ENCODE results near the gene CREBBP. TPM values are rescaled to one million over a fixed set of nuclear protein-coding genes. Genes with fewer than 3 reads are reported as not detected.

CREBBP gene
- total RNA-seq, 1 experiment from 2014 or later = 79.1 TPM

DNA sequence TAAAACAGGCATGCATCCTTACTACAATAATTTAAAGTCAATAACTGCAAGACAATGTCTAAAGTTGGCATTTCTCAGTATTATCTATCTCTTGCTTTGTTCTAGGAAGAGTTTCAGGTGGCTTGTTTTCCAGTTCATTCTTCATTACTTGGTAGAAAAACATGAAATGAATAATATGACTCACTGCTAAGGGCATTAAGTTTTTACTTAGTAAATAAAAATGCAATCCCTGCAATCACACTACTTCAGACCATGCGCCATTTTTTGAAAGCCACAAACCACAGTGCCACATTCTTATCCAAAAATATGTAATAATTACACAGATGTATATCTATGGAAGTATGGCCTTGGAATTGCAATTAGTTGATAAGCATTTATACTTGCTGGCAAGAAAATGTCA, 55.4 kb downstream of the CREBBP start:
- Histone ChIP-seq H4K5ac (ENCODE audit: insufficient read length, low read depth, low read length) (no peak overlapping the region), H3K9ac (ENCODE audit: extremely low read depth, insufficient read length, low read length) (no peak overlapping the region), H4K91ac (ENCODE audit: insufficient read length, low read depth, low read length) (no peak overlapping the region), H3K4ac (ENCODE audit: low read depth, low read length) (no peak overlapping the region), H2AFZ (ENCODE audit: low read length) (no peak overlapping the region), H2AK5ac (ENCODE audit: insufficient read length, low read length) (no peak overlapping the region), H3K27me3 (ENCODE audit: insufficient read depth, low read length) (no peaks in the 10 kb centered on the region), H2BK15ac (ENCODE audit: low read depth, low read length) (no peak overlapping the region), H3K27ac (ENCODE audit: insufficient read length, low read depth, low read length) (no peak overlapping the region), H3K56ac (ENCODE audit: insufficient read length, low read depth, low read length) (no peak overlapping the region), H3K4me1 (ENCODE audit: insufficient read depth, low read length) (no peaks in the 10 kb centered on the region; the same call in 1 of the 2 replicates), H3K4me2 (ENCODE audit: insufficient read depth, insufficient read length, low read length) (no peak overlapping the region), H3T11ph (ENCODE audit: low read length) (no peak overlapping the region), H3K23ac (ENCODE audit: insufficient read length, low read depth, low read length) (no peak overlapping the region), H3K9me3 (ENCODE audit: control insufficient read depth, low read depth, low read length) (no peaks in the 10 kb centered on the region), H3K18ac (ENCODE audit: insufficient read length, low read depth, low read length) (no peak overlapping the region), H3K79me1 (ENCODE audit: insufficient read depth, low read depth, low read length, poor library complexity, severe bottlenecking) (peaks cover 6% of the 10 kb centered on the region), H4K8ac (replicated peaks; ENCODE audit: insufficient read length, low read depth, low read length) (no peak overlapping the region), H2BK5ac (ENCODE audit: insufficient read length, low read length) (no peak overlapping the region), H2BK12ac (ENCODE audit: insufficient read length, low read depth, low read length) (no peak overlapping the region), H2BK20ac (ENCODE audit: low read depth, low read length, poor library complexity, severe bottlenecking) (no peak overlapping the region), H3K23me2 (ENCODE audit: insufficient read length, low read depth, low read length, poor library complexity, severe bottlenecking) (no peaks in the 10 kb centered on the region), H2BK120ac (ENCODE audit: low read depth, low read length, poor library complexity, severe bottlenecking) (no peak overlapping the region), H3K79me2 (ENCODE audit: insufficient read depth, low read length) (peaks cover 27% of the 10 kb centered on the region; the same call in 1 of the 2 replicates), H4K20me1 (ENCODE audit: control insufficient read depth, insufficient read depth, insufficient read length) (no peaks in the 10 kb centered on the region), H3K14ac (ENCODE audit: insufficient read depth, low read length) (no peak overlapping the region)
- no peaks in the 10 kb centered on the region for H3K36me3 Mint-ChIP-seq (ENCODE audit: insufficient read depth in 1 of 3, low read depth in 3 of 3)
- TF ChIP-seq CTCF (conservative IDR thresholded peaks at IDR 0.05) = no peak
- DNase-seq = no peak
- no peak overlapping the region for H3K4me3 Mint-ChIP-seq
- no peak overlapping the region for H3K27ac Mint-ChIP-seq
- H3K4me1 Mint-ChIP-seq = peaks cover 34 to 39% of the 10 kb centered on the region in 2 experiments
- no CpG with 5 or more reads among the region's 1 CpG for WGBS (ENCODE audit: extremely low coverage, insufficient read length, low lambda C conversion rate)
- no peaks in the 10 kb centered on the region for H3K27me3 Mint-ChIP-seq (ENCODE audit: low read depth)
- no peaks in the 10 kb centered on the region for H3K9me3 Mint-ChIP-seq

Data from H9 (cell line).